Fibroblast of skin of abdomen (primary cell): Measurements from ENCODE around the gene GNG3. TPM values are rescaled to one million over a fixed set of nuclear protein-coding genes. Genes with fewer than 3 reads are reported as not detected.
"Not testable (repeated sequence)": the region's sequence is repeated elsewhere in the genome, so short reads cannot be mapped to it uniquely, and the experiment has no call there.

Experiments
- DNase-seq: peaks from one replicate; pipeline ENCODE4 v3.0.0-alpha.2; 2013
- polyA plus RNA-seq, 2 experiments: library from polyadenylated mRNA; unstranded; fragments of 120-200 nt; gene quantifications; one replicate each; pipeline ENCODE4 v1.2.1, GENCODE V29; 2013; ENCODE audit not compliant: insufficient read length in 2 of 2

Gene GNG3
- polyA plus RNA-seq (2013, experiment 1 of 2; ENCODE audit: insufficient read length) = 0.24 TPM
- 0.63 TPM for polyA plus RNA-seq (2013, experiment 2 of 2; ENCODE audit: insufficient read length)

GRCh38 chr11:62707277-62707861 lies at the start of gene GNG3, which contains the start of gene BSCL2:
Gene GNG3 (plus strand): TSS chr11:62707676. CDS start chr11:62708296, 620 bp downstream.
Gene BSCL2 (minus strand): TSS chr11:62707424. CDS start chr11:62707195, 229 bp downstream.
- DNase-seq = no peak

DNA sequence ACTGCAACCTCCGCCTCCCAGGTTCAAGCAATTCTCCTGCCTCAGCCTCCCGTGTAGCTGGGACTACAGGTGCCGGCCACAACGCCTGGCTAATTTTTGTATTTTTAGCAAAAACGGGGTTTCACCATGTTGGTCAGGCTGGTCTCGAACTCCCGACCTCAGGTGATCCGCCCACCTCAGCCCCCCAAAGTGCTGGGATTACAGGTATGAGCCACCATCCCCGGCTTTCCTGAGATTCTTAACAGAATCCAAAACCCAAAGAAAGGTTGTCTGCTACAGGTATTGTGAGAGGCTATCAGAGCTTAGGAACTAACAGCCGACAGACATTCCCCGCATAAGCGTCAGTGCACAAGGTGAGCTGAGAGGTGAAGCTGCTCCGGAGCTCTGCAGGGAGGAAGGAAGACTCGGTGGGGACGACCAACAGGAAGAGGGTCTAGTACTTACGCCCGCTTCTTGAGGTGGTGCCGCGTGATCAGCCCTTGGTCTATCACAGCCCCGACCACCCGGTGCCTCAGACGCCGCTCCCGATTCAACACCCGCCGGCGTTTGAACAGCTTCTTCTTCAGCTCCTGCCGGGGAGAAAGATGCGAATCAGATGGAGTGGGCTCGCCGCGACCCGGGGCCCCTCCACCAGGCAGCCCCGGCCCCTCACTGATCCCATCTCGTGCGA lies 42.9 kb upstream of the GNG3 start:
- peak; percentile 49 for DNase-seq

DNA sequence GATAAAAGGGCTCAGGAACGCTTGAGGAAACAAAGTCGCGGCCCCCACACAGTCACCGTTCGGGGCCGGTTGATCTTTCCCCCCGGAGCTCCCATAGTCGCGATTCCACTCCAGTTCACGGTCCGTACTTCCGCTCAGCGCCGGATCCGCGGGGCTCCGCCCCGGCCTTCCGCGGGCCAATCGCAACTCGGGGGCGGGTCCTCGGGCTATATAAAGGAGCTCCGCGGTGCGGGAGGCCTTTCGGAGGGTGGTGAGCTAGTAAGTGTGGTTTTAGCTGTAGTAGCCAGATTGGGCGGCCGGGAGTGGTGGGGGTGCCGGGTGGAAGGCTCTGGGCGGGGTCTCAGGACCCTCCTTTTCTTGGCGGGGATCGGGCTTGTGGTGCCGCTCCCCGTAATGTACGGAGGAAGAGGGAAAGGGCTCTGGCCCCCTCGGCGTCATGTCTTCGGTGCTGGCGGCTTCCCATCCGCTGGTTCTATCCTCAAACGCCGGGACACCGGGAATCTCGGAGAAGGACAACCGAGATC lies 42.3 kb upstream of the GNG3 start, which contains the start of the genes C11orf98 and CSKMT:
Gene C11orf98 (minus strand): TSS at position 136 of the 524 bp plus-strand sequence. CDS start 41 bp downstream, at position 95.
Gene CSKMT (plus strand): TSS at position 238 of the 524 bp plus-strand sequence. CDS start 568 bp downstream, outside the sequence.
- peak; percentile 93 for DNase-seq

DNA sequence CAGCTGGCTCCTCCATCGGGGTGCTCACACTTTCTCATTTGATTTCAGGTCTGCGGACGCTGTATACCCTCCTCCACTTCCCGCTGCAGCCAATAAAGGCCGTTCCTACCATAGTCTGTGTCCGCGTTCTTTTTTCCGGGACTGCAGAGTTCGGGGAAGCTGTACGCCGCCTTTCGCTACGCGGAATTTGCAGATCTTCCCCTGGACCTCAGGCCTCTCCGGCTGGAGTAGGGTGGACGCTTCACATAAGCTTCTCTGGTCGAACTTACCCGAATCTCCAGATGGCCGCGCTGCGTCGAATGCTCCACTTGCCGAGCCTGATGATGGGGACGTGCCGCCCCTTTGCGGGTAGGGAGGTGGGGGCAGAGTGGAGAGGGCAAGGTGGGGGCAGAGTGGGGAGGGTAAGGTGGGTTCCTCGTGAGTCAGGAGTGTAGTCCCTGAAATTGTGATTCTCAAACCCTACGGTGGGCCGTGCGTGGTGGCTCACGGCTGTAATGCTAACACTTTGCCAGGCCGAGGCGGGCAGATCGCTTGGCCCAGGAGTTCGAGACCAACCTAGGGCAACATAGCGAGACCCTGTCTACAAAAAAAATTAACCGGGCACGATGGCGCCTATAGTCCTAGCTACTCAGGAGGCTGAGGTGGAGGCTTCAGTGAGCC lies 41.7 kb upstream of the GNG3 start:
- DNase-seq = peak; percentile 53

DNA sequence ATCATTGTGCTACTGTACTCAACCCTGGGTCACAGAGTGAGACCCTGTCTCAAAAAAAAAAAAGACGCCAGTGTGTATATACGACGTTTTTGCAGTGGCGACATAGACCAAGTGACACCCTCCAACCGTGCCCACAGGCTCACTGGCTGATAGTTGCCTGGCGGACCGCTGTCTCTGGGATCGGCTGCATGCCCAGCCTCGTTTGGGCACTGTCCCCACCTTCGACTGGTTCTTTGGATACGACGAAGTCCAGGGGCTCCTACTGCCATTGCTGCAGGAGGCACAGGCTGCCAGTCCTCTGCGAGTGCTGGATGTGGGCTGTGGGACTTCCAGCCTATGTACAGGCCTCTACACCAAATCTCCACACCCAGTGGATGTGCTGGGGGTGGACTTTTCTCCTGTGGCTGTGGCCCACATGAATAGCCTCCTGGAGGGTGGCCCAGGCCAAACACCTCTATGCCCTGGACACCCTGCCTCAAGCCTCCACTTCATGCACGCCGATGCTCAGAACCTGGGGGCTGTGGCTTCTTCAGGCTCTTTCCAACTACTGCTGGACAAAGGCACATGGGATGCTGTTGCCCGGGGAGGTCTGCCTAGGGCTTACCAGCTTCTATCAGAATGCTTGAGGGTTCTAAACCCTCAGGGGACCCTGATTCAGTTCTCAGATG lies 41.1 kb upstream of the GNG3 start:
- no peak for DNase-seq

- DNase-seq = no peak
These were observed 40.0 kb upstream of the GNG3 start for GRCh38 chr11:62667460-62667859.

GRCh38 chr11:62669420-62670161 lies 37.9 kb upstream of the GNG3 start:
- DNase-seq = no peak

GRCh38 chr11:62671236-62671607 lies 36.3 kb upstream of the GNG3 start:
- no peak for DNase-seq

- DNase-seq = peak; percentile 87
These were observed 35.7 kb upstream of the GNG3 start, which contains the start of the genes LBHD1 and UQCC3 for GRCh38 chr11:62671608-62672389. Gene LBHD1 (minus strand): TSS chr11:62672267. CDS start chr11:62670031, 2,236 bp downstream. Gene UQCC3 (plus strand): TSS chr11:62671673. CDS start chr11:62671746, 73 bp downstream.

GRCh38 chr11:62673196-62673525 lies 34.3 kb upstream of the GNG3 start:
- DNase-seq = no peak

DNA sequence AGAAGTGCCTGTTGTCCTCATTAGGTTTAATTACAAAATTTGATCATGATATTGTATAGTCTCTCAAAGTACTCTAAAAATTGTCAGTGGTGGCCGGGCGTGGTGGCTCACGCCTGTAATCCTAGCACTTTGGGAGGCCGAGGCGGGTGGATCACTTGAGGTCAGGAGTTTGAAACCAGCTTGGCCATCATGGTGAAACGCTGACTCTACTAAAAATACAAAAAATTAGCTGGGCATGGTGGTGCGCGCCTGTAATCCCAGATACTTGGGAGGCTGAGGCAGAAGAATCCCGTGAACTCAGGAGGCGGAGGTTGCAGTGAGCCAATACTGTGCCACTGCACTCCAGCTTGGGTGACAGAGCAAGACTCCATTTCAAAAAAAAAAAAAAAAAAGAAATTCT lies 32.1 kb upstream of the GNG3 start:
- DNase-seq = not testable (repeated sequence)

DNA sequence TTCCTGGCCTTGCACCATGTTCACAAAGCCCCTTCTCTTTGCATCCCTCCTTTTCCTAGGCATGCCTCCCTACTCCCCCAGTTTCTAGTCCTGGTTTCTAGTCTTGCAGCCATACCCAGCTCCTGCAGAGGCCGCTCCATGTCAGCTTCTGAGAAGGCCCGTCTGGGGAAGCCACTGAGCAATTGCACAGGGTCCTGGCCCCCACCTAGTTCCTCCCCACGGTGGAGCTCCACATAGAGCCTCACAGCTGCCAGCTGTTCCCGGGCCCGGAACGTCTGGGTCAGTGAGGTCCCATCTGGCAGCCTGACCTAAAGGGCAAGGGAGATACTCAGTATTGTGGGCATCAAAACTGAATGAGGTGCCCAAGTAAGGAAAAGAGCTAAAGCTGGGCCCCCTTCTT lies 30.8 kb upstream of the GNG3 start:
- DNase-seq = no peak

DNA sequence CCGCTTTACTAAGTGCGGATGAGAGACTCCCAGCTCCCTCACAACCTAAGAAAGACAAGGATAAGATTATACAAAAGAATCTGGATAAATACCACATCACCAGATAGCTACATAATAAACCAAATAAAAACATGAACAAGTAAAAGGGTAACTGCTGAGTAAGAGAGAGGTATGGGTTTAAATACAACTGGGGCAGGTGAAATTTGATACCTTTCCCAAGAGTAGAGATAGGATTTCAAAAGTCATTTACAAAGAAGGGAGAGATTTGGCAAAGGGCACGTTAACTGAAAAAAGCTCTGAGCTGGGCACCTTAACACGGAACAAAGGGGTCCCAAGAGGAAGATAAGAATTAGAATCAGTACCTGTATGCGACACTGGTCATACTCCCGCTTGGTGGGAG lies 30.3 kb upstream of the GNG3 start:
- no peak for DNase-seq

GRCh38 chr11:62677714-62678113 lies 29.8 kb upstream of the GNG3 start:
- DNase-seq = no peak

- DNase-seq = no peak
These were observed 29.1 kb upstream of the GNG3 start for GRCh38 chr11:62678433-62678769.

DNA sequence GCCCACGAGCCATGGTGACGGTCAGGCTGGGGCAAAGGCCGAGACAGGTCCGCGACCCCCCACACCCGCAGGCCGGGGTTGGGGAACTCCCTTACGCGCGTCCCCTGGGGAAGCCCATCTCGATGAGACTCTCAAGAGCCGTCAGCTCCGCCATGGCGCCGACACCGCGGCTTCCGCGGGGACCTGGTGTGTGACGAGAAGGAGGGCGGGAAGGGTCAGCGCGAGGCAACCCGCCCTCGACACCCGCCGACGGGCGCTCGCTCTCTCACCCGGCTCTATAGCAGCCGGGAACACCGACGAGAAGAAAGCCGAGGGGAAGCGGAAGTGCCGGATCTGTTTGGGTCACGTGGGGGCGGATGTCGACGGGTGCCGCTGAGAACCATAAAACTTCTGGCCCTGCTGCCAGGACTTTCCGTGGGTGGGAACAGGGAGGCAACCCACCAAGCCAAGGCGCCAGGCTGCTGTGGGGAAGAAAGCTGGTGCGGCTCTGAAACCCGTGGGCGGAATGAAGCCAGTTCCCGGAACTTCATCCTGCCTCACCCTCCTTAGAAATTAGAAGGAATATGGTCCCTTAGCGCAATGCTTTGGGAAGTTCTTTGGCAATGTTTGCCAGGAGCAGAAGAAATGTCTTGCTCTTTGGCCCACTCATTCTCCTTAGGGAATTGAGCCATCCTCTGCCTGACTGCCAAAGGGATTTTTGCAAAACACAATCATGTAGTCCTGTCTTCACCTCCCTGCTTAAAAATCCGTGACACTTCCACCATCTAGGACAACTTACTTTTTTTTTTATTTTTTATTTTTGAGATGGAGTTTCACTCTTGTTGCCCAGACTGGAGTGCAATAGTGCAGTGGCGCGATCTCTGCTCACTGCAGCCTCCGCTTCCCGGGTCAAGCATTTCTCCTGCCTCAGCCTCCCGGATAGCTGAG lies 28.4 kb upstream of the GNG3 start, which contains the start of gene UBXN1:
Gene UBXN1 (minus strand): TSS at position 304 of the 927 bp plus-strand sequence. CDS start 150 bp downstream, at position 154.
- peak; percentile 87 for DNase-seq

DNA sequence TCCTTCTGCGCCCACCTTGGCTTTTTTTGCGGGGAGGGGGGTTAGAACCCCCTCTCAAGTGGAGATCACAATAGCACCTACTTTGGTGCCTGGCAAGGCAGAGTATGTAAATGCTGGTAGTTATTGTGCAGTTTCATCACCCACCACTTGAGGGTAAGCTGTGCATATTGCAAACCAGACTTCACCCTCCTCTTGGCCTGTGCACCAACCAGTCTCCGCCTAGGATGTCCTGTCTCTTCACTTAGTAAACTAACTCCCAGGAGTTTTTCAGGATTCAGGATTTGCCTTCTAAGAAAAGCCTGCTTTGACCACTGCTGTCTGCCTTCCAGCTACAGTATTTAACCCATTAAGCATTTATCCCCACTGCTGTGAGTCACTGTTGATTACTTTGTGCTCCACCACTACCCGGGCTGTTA lies 26.6 kb upstream of the GNG3 start:
- DNase-seq = peak; percentile 78

GRCh38 chr11:62682518-62682917 lies 25.0 kb upstream of the GNG3 start:
- DNase-seq = no peak

GRCh38 chr11:62687508-62688396 lies 19.7 kb upstream of the GNG3 start:
- DNase-seq = no peak
